A172 (cell line): Measurements from ENCODE around the gene PTPRG. TPM values are rescaled to one million over a fixed set of nuclear protein-coding genes. Genes with fewer than 3 reads are reported as not detected.

Source experiments
- DNase-seq: peaks from one replicate; pipeline ENCODE4 v3.0.0-alpha.2; 2015; ENCODE audit warnings: low spot score
- total RNA-seq: library from RNA; depleted of rRNA; stranded (reverse); fragments of >200 nt; shearing (Covaris generic); gene quantifications from 2 replicates; pipeline ENCODE4 v1.2.3, GENCODE V29; 2014

PTPRG gene
- total RNA-seq, 1 experiment from 2014 or later, result 7.3 TPM

DNA sequence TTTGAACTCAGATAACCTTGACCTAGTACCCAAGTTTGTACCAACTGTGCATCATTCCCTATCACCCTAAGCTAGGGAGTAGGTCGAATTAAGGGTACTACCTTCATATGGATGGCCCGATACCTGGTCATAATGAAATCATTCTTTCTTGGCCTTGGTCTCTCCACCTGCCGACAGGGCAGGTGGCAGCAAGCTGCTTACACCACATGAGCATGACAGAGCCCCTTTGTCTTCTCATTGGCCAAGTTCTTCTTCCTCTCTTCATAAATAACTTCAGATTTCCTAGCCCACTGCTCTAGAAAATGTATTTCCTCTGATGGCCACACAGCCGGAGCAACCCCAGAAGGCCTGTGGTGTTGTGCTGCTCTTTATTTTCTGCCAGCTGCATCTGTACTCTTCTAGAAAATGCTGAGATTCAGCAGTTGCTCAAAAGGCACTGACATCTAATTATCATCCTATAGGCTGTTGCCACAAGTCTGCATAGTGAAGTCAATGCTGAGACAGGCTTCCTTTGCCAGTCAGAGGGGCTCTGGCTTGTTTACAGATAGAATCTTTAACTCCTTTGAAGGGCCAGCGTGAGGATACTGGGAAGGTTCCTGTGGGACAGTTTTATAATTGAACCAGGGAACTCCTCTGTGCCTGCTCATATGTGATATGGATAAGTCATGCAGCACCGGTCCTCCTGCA, 304.2 kb downstream of the PTPRG start:
- no peak for DNase-seq

DNA sequence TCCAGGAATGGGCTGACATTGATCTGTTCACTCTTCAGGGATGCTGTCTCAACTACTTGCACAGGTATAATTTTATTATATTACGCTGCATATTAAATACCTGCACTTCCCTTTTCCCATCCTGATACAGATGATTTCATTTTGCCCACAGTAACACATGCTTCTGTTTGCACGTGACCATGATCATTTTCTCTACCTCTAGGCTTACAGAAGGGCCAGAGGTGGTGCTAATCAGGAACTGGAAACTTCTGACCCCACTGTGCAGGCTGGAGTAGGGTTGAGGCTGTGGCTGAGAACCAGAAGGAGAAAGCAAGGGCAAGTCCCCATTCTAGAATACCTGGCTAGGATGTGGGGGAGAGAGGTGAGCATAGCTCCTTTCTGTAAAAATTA, 304.8 kb downstream of the PTPRG start:
- no peak for DNase-seq

DNA sequence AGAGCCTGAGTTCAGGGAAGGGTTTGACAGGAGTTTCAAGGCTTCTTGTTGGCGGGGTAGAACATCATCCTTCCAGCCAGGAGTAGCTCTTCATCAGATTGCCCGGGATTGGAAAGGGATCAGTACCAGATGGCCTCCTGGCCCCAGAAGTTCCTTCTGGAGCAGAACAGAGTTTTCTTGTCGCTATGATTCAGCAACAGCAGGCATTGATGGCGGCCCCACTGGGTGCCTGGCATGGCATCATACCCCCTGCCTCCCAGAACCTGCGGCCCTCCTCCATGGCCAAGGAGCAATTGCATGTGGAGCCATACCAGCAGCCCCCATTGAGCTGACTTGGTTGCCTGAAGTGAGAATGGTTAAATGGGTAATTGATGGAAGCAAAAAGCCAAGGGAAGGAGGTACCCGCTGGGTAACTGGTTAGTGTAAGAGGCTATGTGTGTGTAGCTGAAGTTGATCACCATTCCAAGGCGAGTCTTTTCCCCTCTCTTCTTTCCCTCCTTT, 305.6 kb downstream of the PTPRG start:
- DNase-seq, result no peak

DNA sequence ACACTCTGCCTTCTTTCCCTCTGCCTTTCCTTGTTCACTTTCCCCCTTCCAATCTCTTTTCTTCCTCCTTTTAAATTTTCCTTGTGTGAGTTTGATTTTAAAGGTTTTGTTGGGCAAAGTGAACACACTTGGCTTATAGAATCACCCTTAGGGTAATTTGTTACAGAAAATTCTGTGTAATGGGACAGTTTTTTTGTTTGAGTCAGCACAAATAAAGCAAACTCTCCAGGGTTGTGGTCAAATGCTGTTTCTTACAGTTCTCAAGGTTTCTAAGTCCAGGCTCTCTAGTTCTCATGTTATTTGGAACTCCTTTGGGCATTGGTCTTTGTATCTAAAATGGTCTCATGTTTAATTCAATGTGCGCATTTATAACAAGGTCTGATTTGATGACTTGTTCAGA, 307.1 kb downstream of the PTPRG start:
- no peak for DNase-seq

DNA sequence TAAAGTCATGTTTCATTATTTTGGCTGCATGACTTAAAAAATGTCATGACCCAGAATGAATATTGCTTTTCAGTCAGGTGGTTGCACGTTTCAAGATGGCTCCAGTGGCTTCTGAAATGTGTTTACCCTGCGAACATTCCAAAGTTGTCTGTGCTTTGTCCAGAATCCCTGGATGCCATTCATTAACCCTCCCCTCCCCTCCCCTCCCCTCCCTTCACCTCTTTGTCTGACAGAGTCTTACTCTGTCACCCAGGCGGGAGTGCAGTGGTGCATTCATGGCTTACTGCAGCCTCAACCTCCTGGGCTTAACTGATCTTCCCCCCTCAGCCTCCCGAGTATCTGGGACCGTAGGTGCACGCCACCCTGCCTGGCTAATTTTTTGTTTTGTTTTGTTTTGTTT, 308.0 kb downstream of the PTPRG start:
- DNase-seq, result no peak

DNA sequence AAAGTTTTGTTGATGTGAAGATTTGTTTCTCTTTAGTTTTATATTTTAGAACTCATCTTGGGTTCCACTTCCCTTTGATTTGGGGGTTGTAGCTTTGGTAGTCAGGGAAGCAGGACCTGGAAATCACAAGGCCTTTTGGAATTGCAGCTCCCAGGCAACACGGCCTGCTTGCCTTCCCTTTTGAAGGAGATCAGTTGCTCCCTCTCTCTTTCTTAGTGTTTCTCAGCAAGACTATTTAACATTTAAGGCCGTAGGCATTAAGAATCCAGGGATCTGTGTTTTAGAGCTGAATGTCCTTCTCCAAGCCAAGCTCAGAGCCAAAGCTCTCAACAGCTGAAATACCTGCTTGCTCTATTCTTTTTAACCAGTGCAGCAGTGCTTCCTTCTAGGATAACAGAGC, 310.3 kb downstream of the PTPRG start:
- no peak for DNase-seq

DNA sequence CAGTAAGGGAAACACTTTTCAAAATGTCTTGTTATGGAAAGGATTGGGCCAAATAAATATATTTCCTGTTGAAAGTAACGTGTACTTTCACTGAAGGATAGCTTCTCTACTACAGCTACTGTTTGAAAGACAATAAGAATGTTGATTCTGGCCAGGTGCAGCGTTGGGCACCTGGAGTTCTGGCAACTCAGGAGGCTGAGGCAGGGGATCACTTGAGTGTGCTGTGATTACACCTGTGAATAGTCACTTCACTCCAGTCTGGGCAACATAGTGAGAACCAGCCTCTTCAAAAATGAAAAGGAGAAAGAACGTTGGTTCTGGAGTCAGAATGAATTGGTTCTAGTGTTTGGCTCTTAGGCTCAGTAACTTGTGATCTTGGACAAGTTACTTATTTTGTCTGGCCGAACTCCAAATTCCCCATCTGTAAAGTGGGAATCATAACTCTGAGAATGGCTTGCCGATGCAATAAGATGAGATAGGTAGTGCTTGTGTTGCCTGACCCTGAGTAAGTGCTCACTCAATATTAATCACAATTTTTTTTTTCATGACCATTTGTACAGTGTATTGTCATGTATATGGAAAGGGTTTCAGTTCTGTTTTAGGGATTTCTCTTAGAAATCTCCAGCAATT, 310.8 kb downstream of the PTPRG start:
- no peak for DNase-seq

DNA sequence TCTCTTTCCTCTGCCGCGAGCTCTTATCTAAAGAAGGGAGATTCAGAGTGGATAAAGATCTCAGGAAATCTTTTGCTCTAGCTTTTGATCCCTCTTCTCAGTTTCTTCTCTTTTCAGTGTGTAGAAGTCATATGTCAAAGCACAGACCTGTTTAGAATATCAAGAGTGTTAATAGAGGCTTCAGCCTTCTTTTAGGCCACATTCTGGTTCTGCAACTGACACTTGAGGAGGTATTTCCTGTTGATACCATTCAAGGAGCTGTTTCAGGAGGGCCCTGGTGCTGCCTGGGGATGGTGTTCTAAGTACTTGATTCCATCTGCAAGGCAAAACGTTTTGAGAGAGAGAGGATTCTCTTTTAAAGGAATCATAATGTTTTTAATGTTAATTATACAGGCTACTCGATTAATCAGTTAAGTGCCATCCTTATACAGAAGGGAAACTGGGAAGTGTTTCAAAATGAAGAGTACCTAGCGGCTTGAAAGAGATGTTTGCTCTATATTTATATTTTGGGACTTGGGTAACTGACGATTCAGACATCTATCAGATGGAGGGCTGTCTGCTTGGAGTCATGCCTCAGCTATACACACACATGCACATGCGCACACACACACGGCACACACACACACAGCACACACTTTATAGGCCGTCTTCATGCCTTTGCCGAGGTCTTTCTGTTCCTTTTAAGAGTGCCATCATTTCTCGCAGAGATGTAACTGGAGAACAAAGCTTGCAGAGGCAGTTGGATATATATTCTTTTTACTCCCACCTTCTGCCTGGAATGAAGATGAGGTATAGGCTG, 313.9 kb downstream of the PTPRG start:
- no peak for DNase-seq

DNA sequence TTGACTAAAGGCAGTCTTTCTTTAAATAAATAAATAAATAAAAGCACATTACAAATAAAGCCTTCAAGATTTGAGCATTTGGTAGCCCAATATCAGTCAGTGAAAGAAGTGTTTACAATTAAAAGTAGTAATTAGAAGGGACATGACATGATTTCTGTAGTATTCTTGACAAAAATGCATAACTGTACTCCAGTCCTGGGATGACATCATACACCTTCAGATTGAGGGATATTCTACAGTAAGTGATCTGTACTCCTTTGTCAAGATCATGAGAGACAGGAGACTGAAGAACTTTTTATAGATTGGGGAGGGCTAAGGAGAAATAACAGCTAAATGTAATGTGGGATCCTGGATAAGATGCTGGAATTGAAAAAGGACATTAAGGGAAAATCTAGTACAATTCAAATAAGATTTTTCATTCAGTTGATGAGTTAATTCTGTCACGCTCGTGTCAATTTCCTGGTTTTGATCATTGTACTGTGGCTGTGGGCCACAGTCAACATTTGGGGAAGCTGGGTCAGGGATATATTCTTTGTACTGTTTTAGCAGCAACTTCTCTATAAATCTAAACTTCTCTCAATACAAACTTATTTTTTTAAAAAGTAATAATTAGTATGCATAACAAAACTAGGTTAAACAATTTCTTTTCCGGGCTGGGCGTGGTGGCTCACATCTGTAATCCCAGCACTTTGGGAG, 314.8 kb downstream of the PTPRG start:
- no peak for DNase-seq

DNA sequence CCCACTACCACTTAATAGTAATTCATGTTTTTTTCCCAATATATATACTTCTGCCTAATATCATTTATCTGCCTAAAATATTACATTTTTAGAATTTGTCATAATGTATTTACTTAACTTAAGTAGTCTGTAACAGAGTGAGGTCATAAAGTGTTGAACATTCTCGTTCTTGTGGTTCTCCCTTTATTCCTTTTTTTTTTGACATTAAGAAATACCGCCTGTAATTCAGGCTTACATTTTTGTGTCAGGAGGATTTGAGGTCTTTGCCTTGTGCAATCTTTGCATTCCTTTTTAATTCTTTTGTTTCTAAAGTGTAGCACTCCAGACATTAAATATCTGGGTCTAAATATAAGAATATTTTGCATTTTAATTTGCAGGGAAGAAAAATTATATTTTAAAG, 315.4 kb downstream of the PTPRG start:
- DNase-seq, result no peak

DNA sequence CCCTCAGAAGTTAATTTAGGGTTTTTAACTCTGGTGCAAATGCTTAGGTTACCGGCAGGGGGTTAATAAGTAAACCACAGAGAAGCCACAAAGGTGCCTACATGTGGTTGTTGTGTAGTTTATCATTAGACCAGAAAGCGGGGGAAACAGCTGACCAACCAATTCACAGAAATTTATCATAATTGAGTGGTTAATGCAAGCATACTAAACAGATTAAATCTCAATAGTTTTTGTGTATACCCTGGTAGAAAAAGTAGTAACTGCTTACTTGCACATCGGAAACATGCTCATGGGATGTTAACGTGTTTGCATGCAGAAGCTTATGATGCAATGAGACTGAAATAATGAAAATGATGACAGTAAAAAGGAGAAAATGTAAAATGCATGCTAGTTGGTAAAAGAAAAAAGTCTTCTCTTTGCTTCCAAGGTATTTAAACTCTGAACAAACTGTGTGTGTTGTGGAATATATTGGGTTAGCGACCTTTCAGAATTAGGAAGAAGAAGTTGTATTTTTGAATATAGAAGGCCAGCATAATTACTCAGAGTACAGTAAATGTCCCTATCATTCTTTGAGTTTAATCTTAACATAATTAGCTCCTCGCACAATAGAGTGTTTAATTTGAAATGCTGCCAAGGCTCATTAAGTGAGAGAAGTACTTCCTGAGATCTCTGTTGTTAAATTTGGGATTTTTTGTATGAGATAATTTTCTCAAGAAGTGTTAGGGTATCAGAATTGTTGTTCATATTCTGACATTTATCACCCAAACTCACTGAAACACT, 316.2 kb downstream of the PTPRG start:
- DNase-seq, result no peak

DNA sequence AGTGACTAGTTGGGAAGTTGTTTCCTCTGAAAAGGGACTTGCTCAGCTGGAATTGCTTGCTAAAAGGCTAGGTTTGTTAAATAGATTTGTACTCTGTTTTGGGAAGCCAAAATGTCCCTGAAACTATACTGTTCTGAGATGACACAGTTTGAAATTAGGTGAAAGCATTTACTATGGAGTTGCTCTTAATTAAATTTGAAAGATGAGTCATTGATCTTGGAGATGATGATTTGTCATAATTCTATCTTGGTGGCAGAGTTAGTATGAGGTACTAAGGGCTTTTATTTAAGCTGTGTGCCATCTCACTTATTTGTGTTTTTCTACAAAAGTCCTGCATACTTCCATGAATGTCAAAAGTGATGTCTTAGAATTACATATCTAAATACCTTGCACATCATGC, 320.9 kb downstream of the PTPRG start:
- no peak for DNase-seq

DNA sequence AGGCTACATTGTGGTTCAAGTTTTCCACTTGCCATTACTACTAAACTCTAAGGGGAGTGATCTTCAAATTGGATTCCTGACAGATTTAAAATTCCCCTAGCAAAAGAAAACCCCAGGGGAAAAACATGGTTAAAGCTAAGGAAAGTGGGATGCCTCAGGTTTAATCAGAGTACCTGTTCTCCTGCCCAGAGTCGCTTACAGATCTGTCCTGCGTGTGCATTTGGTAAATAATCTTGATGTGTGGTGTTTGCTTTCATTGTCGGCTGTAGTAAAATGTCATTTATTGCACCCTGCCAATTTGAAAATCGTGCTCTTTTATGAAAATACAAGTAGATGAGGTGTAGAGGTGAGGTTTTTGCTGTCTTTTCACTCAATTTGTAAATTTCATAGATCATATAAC, 323.4 kb downstream of the PTPRG start:
- no peak for DNase-seq

DNA sequence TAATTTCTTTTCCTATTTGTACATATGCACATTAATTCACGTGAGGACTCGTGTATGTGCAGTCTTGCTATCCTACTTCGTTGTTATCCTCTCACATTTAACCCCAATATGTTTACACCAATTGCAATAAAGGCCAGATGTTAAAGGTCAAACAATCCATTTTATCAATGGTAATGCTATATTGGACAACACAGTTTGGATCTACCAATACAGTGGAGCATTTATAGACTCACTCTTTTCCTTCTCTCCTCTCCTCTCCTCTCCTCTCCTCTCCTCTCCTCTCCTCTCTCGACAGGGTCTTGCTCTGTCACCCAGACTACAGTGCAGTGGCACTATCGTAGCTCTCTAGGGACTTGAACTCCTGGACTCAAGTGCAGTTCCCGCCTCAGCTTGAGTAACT, 324.0 kb downstream of the PTPRG start:
- DNase-seq, result no peak

DNA sequence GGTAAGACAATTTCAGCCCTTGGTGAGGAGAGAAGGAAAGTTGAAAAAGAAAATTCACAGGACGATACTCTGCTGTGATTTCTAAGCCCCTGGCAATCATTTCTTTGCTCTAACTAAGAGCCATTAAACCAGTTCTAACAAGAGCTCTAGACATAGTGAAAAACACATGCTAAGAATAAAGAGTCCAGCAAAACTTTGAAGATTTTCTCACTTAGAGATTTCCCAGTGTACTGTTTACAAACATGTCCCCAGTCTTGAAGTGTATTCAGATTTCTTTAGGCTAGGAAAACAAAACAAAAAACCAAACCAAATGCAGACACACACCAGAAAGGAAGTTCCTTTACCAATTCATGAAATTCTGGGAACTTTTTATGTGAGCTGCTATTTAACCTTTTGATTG, 325.8 kb downstream of the PTPRG start:
- DNase-seq, result no peak

DNA sequence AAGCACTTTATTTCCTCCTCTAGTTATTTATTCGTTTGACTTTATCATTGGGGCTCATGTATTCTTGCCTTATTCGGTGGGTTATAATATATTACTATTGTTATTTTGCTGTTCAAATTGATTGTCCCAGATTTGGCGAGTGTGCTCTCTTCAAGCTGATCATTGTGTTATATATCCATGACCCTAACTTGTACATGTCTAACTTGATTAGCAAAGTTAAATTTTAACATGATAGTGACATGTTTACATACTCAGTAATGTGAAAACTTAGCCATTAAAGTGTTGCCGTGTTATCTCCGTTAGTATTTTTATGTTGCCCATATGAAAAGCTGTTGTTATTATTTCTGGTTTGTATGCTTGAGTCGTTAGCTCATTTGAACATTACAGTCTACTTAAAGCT, 327.9 kb downstream of the PTPRG start:
- DNase-seq, result no peak

DNA sequence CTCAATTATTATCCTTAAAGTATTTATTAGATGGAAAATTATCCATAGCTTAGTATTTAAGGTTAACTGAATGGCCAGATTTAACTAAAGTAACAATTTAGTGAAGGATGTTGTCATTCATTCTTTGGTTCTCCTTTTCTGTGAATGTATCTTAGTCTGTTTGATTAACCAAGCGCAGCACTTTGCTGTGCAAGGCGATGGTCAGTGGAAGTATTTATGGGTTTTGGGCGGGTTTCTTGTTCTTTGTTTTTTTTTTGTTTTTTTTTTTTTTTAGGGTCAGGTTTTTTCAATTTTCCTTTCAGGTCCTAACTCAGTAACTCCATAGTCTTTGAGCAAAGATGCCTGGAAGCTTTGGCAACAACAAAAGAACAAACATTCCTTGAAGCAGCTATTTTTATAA, 328.8 kb downstream of the PTPRG start:
- no peak for DNase-seq

DNA sequence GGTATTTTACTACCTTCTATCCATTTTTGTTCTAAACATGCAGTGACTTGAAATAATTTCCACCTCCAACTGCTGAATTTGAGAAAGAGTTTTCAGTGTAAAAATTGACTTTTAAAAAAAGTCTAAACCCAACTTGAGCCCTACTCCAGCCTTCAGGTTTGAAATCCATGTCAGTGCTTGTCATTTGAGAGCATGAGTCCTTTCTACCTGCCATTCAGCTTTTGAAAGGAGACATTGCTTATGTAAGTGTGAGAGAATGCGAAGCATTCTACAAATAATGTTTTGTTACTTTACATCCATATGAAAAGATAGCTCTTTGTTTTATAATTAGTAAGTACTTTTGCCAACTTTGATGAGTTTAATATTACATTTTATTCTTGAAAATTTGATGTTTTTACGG, 329.2 kb downstream of the PTPRG start:
- no peak for DNase-seq

DNA sequence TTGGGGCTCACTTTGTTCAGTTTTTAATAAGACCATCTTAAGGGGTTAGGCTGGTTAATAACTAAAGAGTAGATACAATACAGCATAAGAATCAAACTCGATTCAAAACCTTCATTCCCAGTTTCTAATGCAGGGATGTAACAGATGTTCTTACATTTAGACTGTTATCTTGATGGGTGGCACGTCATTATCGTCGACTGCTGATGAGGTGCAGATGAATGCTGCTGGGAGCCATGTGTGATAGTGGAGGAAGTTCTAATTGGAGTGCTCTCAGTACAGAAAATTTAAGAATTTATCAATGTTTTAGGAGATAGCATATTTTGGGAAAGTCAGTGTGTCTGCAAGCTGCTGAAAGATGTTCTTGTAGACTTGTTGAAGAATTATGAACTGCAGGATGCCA, 331.5 kb downstream of the PTPRG start:
- DNase-seq, result no peak

DNA sequence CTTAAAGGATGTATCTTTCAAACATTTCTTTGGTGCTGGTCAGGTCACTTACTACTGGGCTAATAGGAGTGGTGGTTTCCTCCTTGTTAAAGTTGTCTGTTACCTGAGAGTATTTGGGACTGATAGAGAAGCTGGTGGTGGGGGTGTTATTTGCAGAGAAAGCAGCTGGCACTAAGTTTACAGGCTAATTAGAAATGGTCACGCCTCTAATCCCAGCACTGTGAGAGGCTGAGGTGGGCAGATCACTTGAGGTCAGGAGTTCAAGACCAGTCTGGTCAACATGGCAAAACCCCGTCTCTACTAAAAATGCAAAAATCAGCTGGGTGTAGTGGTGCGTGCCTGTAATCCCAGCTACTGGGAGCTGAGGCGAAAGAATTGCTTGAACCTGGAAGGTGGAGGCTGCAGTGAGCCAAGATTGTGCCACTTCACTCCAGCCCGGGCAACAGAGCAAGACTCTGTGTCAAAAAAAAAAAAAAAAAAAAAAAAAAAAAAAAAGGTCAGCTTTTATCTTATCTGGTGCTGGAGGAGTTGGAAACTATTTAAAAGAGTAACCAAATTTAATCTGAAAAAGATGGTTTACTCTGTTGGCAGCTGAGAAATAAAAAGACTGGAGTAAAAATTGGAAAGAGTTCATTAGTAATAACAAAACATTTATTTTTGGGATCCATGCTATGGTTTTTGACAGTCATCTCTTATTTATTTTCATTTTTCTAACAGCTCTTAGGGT, 332.6 kb downstream of the PTPRG start:
- no peak for DNase-seq
